SK-N-SH treated with all-trans-retinoic acid at 6 μM for 48 hours (cell line): Measurements from ENCODE around the gene NCAM2.

Experiments used
- ATAC-seq: fragments of 200-7000 bp; cut with Tn5 transposase; 3 replicates; pipeline ENCODE4 v1.9.1; 2020; ENCODE audit warnings: mild to moderate bottlenecking, moderate library complexity
- BACH2 ChIP-seq: fragments of 250-450 bp; sonication (Bioruptor Pico); IDR thresholded peaks from 2 replicates; pipeline ENCODE4 v1.9.0; 2021; ENCODE audit warnings: mild to moderate bottlenecking, borderline replicate concordance
- CSDC2 ChIP-seq: fragments of 250-450 bp; sonication (Bioruptor Pico); IDR thresholded peaks from 2 replicates; pipeline ENCODE4 v1.5.0; 2020; ENCODE audit warnings: mild to moderate bottlenecking, moderate library complexity
- ESRRG ChIP-seq: fragments of 250-450 bp; sonication (Bioruptor Pico); IDR thresholded peaks from 2 replicates; pipeline ENCODE4 v1.6.1; 2021; ENCODE audit warnings: mild to moderate bottlenecking
- GLIS3 ChIP-seq: fragments of 250-450 bp; sonication (Bioruptor Pico); IDR thresholded peaks from 2 replicates; pipeline ENCODE4 v1.5.0; 2020; ENCODE audit warnings: mild to moderate bottlenecking, moderate library complexity
- ISL1 ChIP-seq: fragments of 250-450 bp; sonication (Bioruptor Pico); IDR thresholded peaks from 2 replicates; pipeline ENCODE4 v2.1.2; 2022; ENCODE audit warnings: mild to moderate bottlenecking, moderate library complexity
- PPARA ChIP-seq: fragments of 250-450 bp; sonication (Bioruptor Pico); IDR thresholded peaks from 2 replicates; pipeline ENCODE4 v1.5.0; 2020; ENCODE audit warnings: mild to moderate bottlenecking, borderline replicate concordance
- RARB ChIP-seq: fragments of 250-450 bp; sonication (Bioruptor Pico); IDR thresholded peaks from 2 replicates; pipeline ENCODE4 v1.8.0; 2021; ENCODE audit warnings: mild to moderate bottlenecking, moderate library complexity
- SNAI2 ChIP-seq: fragments of 250-450 bp; sonication (Bioruptor Pico); IDR thresholded peaks from 2 replicates; pipeline ENCODE4 v1.5.0; 2020; ENCODE audit warnings: mild to moderate bottlenecking, moderate library complexity
- TCF4 ChIP-seq: fragments of 250-450 bp; sonication (Bioruptor Pico); IDR thresholded peaks from 2 replicates; pipeline ENCODE4 v1.8.0; 2021; ENCODE audit warnings: mild to moderate bottlenecking, moderate library complexity, borderline replicate concordance
- TOX ChIP-seq: fragments of 250-450 bp; sonication (Bioruptor Pico); IDR thresholded peaks from 2 replicates; pipeline ENCODE4 v1.8.0; 2021; ENCODE audit warnings: mild to moderate bottlenecking, moderate library complexity, borderline replicate concordance
- ZC3H10 ChIP-seq: fragments of 250-450 bp; sonication (Bioruptor Pico); IDR thresholded peaks from 2 replicates; pipeline ENCODE4 v1.5.1; 2021; ENCODE audit warnings: mild to moderate bottlenecking, moderate library complexity
- ZFP3 ChIP-seq: fragments of 250-450 bp; sonication (Bioruptor Pico); IDR thresholded peaks from 2 replicates; pipeline ENCODE4 v1.5.0; 2020; ENCODE audit warnings: mild to moderate bottlenecking, moderate library complexity
- ZFP30 ChIP-seq: fragments of 450-650 bp; formaldehyde crosslinking; IDR thresholded peaks from 2 replicates; pipeline ENCODE4 v1.5.0; 2022; ENCODE audit warnings: mild to moderate bottlenecking, moderate library complexity
- ZNF565 ChIP-seq: fragments of 450-650 bp; formaldehyde crosslinking; conservative IDR thresholded peaks from 2 replicates; pipeline ENCODE4 v1.5.0; 2020; ENCODE audit warnings: low read depth, mild to moderate bottlenecking, moderate library complexity
- ZNF70 ChIP-seq: fragments of 450-650 bp; formaldehyde crosslinking; IDR thresholded peaks from 2 replicates; pipeline ENCODE4 v1.5.0; 2020; ENCODE audit warnings: mild to moderate bottlenecking, moderate library complexity
- TF ChIP-seq, protein P1 (sequence below): fragments of 250-450 bp; sonication (Bioruptor Pico); IDR thresholded peaks from 2 replicates; pipeline ENCODE4 v1.8.0; 2021; ENCODE audit warnings: low read depth, mild to moderate bottlenecking, moderate library complexity, borderline replicate concordance
- TF ChIP-seq, protein P2 (sequence below): fragments of 250-450 bp; sonication (Bioruptor Pico); IDR thresholded peaks from 2 replicates; pipeline ENCODE4 v1.8.0; 2020; ENCODE audit warnings: mild to moderate bottlenecking, moderate library complexity, borderline replicate concordance
- TF ChIP-seq, protein P3 (sequence below): fragments of 250-450 bp; sonication (Bioruptor Pico); IDR thresholded peaks from 2 replicates; pipeline ENCODE4 v1.5.1; 2021; ENCODE audit warnings: mild to moderate bottlenecking, moderate library complexity

Gene NCAM2

DNA sequence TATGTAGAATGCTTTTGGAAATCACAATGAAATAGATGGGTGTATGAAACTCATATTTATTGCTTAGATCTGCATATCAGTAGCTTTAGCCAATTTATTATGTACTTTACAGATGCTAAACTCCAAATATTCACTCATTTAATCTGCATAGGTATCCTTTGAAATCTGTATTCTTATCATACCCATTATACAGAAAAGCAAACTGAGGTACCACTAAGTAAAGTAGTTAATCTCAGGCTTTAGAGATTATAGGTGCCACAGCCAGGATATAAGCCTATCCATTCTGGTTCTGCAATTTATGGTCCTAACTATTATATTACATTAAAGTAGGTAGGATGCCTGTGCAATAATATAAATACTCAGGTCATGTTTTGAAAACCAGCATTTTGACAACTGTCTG lies 369.4 kb downstream of the NCAM2 start:
- no peak for ATAC-seq
- TF ChIP-seq ZFP30 (CRISPR knock-in tag): no peak
- TF ChIP-seq SNAI2 (CRISPR knock-in tag): no peak
- TF ChIP-seq, all 23 proteins: peak for 0

DNA sequence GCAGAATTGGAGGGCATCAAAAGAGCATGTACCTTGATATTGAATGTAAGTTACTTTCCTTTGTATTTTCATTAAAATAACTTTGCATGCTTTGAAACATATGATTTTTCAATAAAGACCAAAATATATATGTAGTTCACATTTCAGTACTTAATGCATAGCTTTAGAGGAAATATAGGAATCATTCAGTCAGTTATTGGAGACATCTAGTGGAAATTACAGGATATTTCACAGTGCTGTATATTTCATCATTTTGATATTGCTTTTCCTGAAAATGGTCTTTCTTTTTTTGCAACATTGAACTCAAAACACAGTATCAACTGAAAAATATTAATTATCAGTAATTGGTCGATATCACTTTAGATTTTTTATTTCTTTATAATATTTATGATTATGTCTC lies 375.8 kb downstream of the NCAM2 start:
- no peak for TF ChIP-seq ISL1
- no peak for TF ChIP-seq ESRRG (CRISPR knock-in tag)
- TF ChIP-seq RARB: no peak
- no peak for TF ChIP-seq ZFP30 (CRISPR knock-in tag)
- no peak for TF ChIP-seq ZNF70 (CRISPR knock-in tag)
- no peak for TF ChIP-seq BACH2 (CRISPR knock-in tag)
- TF ChIP-seq, all 23 proteins: peak for 0
- ATAC-seq: peak; percentile 52; the same call in 1 of the 3 replicates

DNA sequence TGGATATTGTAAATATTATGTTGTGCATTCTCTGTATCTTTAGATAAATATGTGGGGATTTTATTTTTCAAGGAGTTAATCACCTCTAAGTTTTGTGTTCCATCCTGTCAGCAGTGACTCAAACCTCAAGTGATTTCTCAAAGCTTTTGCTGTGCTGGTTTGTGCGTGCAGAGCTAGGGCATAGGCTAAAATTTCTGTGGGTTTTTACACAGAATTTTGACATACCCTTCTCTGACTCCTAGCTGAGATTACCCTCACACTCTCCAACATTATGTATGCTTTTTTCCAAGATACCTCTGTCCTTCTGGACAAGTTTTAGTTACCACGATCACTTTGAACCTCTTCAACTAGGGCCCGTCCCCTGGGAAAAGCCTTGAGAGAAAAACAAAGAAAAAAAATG lies 384.9 kb downstream of the NCAM2 start:
- ATAC-seq: no peak
- no peak for TF ChIP-seq TCF4 (CRISPR knock-in tag)
- TF ChIP-seq, protein P1, sequence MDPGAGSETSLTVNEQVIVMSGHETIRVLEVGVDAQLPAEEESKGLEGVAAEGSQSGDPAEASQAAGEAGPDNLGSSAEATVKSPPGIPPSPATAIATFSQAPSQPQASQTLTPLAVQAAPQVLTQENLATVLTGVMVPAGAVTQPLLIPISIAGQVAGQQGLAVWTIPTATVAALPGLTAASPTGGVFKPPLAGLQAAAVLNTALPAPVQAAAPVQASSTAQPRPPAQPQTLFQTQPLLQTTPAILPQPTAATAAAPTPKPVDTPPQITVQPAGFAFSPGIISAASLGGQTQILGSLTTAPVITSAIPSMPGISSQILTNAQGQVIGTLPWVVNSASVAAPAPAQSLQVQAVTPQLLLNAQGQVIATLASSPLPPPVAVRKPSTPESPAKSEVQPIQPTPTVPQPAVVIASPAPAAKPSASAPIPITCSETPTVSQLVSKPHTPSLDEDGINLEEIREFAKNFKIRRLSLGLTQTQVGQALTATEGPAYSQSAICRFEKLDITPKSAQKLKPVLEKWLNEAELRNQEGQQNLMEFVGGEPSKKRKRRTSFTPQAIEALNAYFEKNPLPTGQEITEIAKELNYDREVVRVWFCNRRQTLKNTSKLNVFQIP (CRISPR knock-in tag): no peak
- no peak for TF ChIP-seq SNAI2 (CRISPR knock-in tag)
- no peak for TF ChIP-seq RARB
- no peak for TF ChIP-seq ZNF70 (CRISPR knock-in tag)

DNA sequence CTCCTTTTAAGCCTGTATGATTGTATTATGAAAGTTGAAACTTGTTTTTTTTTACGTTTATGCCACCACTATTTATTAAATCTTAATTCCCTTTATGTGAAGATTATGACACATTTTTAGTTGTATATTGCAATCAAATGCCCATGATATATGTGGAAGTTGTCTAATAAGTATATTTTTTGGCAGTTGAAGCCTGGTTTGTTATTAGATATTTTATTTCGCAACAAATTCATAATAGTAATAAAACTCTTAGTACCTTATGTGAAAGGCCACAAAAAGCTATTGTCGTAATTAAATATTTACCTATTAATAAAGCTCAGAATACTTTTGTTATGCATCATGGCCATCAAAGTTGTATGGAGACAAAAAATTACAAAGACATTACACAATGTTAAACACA lies 386.8 kb downstream of the NCAM2 start:
- no peak for ATAC-seq
- TF ChIP-seq SNAI2 (CRISPR knock-in tag) (no peak), ZFP3 (CRISPR knock-in tag) (no peak), PPARA (CRISPR knock-in tag) (no peak), BACH2 (CRISPR knock-in tag) (no peak), ZC3H10 (CRISPR knock-in tag) (no peak), RARB (no peak), TOX (CRISPR knock-in tag) (no peak), GLIS3 (CRISPR knock-in tag) (no peak), CSDC2 (no peak), ZNF70 (CRISPR knock-in tag) (no peak)
- TF ChIP-seq, protein P2, sequence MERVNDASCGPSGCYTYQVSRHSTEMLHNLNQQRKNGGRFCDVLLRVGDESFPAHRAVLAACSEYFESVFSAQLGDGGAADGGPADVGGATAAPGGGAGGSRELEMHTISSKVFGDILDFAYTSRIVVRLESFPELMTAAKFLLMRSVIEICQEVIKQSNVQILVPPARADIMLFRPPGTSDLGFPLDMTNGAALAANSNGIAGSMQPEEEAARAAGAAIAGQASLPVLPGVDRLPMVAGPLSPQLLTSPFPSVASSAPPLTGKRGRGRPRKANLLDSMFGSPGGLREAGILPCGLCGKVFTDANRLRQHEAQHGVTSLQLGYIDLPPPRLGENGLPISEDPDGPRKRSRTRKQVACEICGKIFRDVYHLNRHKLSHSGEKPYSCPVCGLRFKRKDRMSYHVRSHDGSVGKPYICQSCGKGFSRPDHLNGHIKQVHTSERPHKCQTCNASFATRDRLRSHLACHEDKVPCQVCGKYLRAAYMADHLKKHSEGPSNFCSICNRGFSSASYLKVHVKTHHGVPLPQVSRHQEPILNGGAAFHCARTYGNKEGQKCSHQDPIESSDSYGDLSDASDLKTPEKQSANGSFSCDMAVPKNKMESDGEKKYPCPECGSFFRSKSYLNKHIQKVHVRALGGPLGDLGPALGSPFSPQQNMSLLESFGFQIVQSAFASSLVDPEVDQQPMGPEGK (CRISPR knock-in tag): no peak
- TF ChIP-seq, protein P3, sequence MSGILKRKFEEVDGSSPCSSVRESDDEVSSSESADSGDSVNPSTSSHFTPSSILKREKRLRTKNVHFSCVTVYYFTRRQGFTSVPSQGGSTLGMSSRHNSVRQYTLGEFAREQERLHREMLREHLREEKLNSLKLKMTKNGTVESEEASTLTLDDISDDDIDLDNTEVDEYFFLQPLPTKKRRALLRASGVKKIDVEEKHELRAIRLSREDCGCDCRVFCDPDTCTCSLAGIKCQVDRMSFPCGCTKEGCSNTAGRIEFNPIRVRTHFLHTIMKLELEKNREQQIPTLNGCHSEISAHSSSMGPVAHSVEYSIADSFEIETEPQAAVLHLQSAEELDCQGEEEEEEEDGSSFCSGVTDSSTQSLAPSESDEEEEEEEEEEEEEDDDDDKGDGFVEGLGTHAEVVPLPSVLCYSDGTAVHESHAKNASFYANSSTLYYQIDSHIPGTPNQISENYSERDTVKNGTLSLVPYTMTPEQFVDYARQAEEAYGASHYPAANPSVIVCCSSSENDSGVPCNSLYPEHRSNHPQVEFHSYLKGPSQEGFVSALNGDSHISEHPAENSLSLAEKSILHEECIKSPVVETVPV (CRISPR knock-in tag): no peak

DNA sequence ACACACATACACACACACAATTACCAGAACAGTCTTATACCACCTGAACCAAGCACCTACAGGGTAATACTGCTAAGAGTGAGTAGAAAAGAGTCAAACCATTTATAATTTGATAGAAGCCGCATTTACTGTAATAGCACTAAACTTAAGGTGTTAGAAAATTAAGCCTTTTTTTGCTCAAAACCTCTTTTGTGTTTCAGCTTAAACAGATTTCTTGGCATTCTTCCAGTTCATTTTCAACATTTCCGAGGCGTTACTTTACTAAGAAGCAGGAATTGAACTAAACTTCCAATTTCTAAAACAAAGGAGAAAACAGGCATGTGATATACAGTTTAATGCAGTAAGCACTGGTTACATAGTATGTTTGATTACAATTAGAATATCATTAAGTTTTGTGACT lies 387.2 kb downstream of the NCAM2 start:
- no peak for ATAC-seq
- TF ChIP-seq GLIS3 (CRISPR knock-in tag) (no peak), CSDC2 (no peak), ZNF565 (no peak), ZFP30 (CRISPR knock-in tag) (no peak), ISL1 (no peak), ZFP3 (CRISPR knock-in tag) (no peak)
- TF ChIP-seq, protein P2 (CRISPR knock-in tag): no peak

DNA sequence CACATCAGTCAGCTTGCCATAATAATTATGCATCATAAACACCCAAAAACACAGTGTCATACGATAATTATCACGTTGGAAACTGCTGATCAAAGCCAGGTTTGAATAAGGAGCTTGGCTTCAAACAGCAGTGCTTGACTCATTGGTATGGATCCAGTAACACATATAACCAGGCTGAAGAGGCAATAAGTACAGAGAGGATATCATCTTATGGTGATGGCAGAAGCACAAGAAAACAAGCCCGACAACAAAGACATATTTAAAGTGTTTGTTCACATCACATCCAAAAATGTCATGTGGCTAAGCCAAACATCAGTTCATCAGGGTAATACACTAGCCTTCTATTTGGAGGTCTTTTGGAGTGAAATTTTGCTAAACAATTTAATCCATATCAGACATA lies 389.7 kb downstream of the NCAM2 start:
- TF ChIP-seq RARB: no peak
- TF ChIP-seq, protein P2 (CRISPR knock-in tag): no peak
- TF ChIP-seq, all 23 proteins: peak for 0

More for the DNA sequence above, 389.7 kb downstream of the NCAM2 start:
- ATAC-seq: no peak
